Measurements from ENCODE around the gene CTCFL.

DNA sequence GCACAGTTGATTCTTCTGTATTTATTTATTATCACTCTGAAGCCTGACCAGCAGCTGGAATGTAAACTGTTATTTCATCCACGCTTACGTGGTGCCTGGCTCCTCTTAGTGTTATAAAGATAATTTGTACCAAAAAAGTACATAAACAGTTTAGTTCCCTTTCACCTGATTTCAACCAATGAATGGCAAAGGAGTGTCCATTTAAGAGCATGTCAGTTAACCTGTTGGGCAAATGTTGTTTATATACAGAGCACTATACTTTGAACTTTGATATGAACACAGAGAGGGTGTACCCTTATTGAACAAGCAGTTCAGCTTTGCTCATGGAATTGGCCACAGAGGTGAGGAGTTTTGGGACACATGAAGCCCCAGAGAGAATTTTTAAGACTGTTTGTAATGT, 7.2 kb upstream of the CTCFL start:
- TF ChIP-seq CTCF (IDR thresholded peaks at IDR 0.05) (no peak), POLR2A (IDR thresholded peaks at IDR 0.05) (no peak), POLR2AphosphoS5 (IDR thresholded peaks at IDR 0.05) (no peak), EP300 (IDR thresholded peaks at IDR 0.05) (no peak)

All from sigmoid colon (tissue), 4 donors.